OCI-LY7 (cell line): ENCODE results near the gene SMYD3. TPM values are rescaled to one million over a fixed set of nuclear protein-coding genes. Genes with fewer than 3 reads are reported as not detected.

Experiments used
- BruUV-seq: library from RNA; stranded (reverse); fragments of 400-500 nt; replicated peaks from 2 replicates; lab custom pipeline; 2021; lab: Mats Ljungman, UMichigan
- CTCF ChIA-PET: fragments of 300-600 bp; sonication (Branson Sonifier 250); formaldehyde crosslinking; loops from one replicate; lab custom pipeline; 2022; ENCODE audit warnings: antibody characterized with exemption; ENCODE audit not compliant: unreplicated experiment; lab: Charles Lee
- POLR2A ChIA-PET: fragments of 300-600 bp; sonication (Branson Sonifier 250); formaldehyde crosslinking; loops from one replicate; lab custom pipeline; 2022; ENCODE audit warnings: antibody characterized with exemption; lab: Charles Lee
- DNase-seq: peaks from one replicate; pipeline ENCODE4 v3.0.0-alpha.2; 2015; ENCODE audit warnings: low spot score
- H2AFZ ChIP-seq: fragments of 200-600 bp; sonication (generic), shearing (Covaris generic); 2 replicates; pipeline ENCODE4 v1.6.1; 2014; ENCODE audit warnings: mild to moderate bottlenecking, antibody characterized with exemption, low read length, moderate library complexity
- H3K27ac ChIP-seq: fragments of 200-600 bp; sonication (generic); 2 replicates; pipeline ENCODE4 v1.5.1; 2014; ENCODE audit warnings: mixed run types, low read depth, mild to moderate bottlenecking, moderate library complexity, low read length, inconsistent platforms; ENCODE audit not compliant: poor library complexity, severe bottlenecking
- H3K36me3 ChIP-seq: fragments of 200-600 bp; sonication (generic); 2 replicates; pipeline ENCODE4 v1.6.1; 2014; ENCODE audit warnings: mild to moderate bottlenecking, antibody characterized with exemption, low read length, moderate library complexity, mixed read lengths; ENCODE audit not compliant: insufficient read depth
- H3K4me1 ChIP-seq: fragments of 200-600 bp; sonication (generic); 2 replicates; pipeline ENCODE4 v1.5.1; 2014; ENCODE audit warnings: mild to moderate bottlenecking, low read length; ENCODE audit not compliant: insufficient read depth, poor library complexity, severe bottlenecking
- H3K4me2 ChIP-seq: fragments of 200-600 bp; sonication (generic); 2 replicates; pipeline ENCODE4 v1.6.1; 2014; ENCODE audit warnings: mild to moderate bottlenecking, low read length
- H3K4me3 ChIP-seq: fragments of 200-600 bp; sonication (generic); 2 replicates; pipeline ENCODE4 v1.5.1; 2014; ENCODE audit warnings: mild to moderate bottlenecking, low read depth, low read length; ENCODE audit not compliant: poor library complexity, severe bottlenecking
- H3K79me2 ChIP-seq: fragments of 200-600 bp; sonication (generic); 2 replicates; pipeline ENCODE4 v1.6.1; 2016; ENCODE audit warnings: low read depth, mild to moderate bottlenecking, low read length, moderate library complexity, mixed read lengths; ENCODE audit not compliant: insufficient read depth
- H3K9me2 ChIP-seq: fragments of 200-600 bp; sonication (generic); 2 replicates; pipeline ENCODE4 v1.6.1; 2016; ENCODE audit warnings: mild to moderate bottlenecking, low read length, mixed read lengths; ENCODE audit not compliant: insufficient read depth
- H3K9me3 ChIP-seq: fragments of 200-600 bp; sonication (generic); 2 replicates; pipeline ENCODE4 v1.6.1; 2014; ENCODE audit warnings: mild to moderate bottlenecking, mixed run types, low read length, mixed read lengths
- H4K20me1 ChIP-seq: fragments of 200-600 bp; sonication (generic); 2 replicates; pipeline ENCODE4 v1.6.1; 2014; ENCODE audit warnings: mild to moderate bottlenecking, antibody characterized with exemption, low read length, moderate library complexity, mixed read lengths; ENCODE audit not compliant: insufficient read depth
- EZH2phosphoT487 ChIP-seq: fragments of 200-600 bp; sonication (generic); IDR thresholded peaks from 2 replicates; pipeline ENCODE4 v1.6.1; 2018; ENCODE audit warnings: low read depth, borderline replicate concordance, mild to moderate bottlenecking, mixed run types, antibody characterized with exemption, low read length, moderate library complexity, mixed read lengths
- intact Hi-C: fragments of 100-400 bp; cut with micrococcal nuclease; formaldehyde crosslinking; loops from one replicate; pipeline ENCODE4 v1.10.0; 2022; ENCODE audit not compliant: unreplicated experiment
- total RNA-seq, 2 experiments: library from RNA; depleted of rRNA in 1 of 2; stranded (reverse); fragments of >200 nt in 1 of 2; shearing (Covaris generic) in 1 of 2; gene quantifications; 2 replicates each; pipeline ENCODE4 v1.2.3, GENCODE V29; 2014 to 2022
- TF ChIP-seq, protein P1 (sequence below): fragments of 200-600 bp; sonication (generic); conservative IDR thresholded peaks from 2 replicates; pipeline ENCODE4 v1.5.1; 2014; ENCODE audit warnings: mild to moderate bottlenecking, antibody characterized with exemption, low read length, moderate library complexity, mixed read lengths

Gene SMYD3
- total RNA-seq, 2 experiments from 2014 or later: 28.9 to 34.5 TPM

DNA sequence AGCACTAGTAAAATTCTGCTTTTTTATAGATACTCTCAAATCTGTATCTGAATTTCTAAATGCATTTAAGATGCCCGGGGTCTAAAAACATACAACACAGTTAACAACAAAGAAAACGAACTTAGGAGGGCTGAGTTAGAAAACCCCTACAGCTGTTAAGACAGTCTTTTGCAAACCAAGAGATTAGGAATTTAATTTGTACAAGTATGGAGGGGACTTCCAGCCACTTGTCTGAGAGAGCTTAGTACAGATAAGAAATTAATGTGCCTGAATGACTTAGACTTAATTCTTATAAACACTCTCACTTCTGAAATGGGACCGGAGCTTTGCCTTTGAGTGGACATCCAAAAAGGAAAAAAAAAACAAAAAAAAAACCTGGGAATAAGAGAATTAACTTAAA, 61.6 kb downstream of the SMYD3 start:
- POLR2A ChIA-PET: interaction anchor here (0.7 kb wide), 1 partner anchor 158 kb away, joined by 3 read pairs; no protein-coding TSS in a partner anchor
- H3K9me3 ChIP-seq: no peaks in the 10 kb centered on the region

DNA sequence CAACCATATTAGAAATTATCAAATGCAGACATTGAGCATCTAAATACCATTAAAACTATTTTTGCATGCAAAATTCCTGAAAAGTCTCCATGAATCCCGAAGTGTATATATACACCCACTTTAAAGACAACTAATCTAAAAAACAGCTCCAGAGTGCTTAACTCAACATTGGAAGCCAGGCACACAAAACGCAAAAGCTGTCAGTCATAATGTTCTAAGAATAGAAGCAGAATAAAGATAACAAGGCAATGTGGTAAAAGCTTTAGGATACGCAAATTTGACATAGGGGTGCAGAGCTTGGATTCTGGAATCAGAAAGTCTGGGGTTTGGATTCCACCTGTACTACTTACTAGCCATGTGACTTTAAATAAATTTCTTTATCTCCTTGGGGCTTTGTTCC, 62.5 kb downstream of the SMYD3 start:
- ChIA-PET POLR2A (no interaction called here), CTCF (no interaction called here)
- H3K27ac ChIP-seq: no peak overlapping the region
- no peaks in the 10 kb centered on the region; the same call in 1 of the 2 replicates for H4K20me1 ChIP-seq
- no peak overlapping the region for H3K4me2 ChIP-seq
- H3K9me3 ChIP-seq: no peaks in the 10 kb centered on the region
- no TSS peak for BruUV-seq
- H3K79me2 ChIP-seq: no peaks in the 10 kb centered on the region
- no peak overlapping the region for H3K4me3 ChIP-seq
- no peak for DNase-seq
- H2AFZ ChIP-seq: no peak overlapping the region
- TF ChIP-seq, protein P1, sequence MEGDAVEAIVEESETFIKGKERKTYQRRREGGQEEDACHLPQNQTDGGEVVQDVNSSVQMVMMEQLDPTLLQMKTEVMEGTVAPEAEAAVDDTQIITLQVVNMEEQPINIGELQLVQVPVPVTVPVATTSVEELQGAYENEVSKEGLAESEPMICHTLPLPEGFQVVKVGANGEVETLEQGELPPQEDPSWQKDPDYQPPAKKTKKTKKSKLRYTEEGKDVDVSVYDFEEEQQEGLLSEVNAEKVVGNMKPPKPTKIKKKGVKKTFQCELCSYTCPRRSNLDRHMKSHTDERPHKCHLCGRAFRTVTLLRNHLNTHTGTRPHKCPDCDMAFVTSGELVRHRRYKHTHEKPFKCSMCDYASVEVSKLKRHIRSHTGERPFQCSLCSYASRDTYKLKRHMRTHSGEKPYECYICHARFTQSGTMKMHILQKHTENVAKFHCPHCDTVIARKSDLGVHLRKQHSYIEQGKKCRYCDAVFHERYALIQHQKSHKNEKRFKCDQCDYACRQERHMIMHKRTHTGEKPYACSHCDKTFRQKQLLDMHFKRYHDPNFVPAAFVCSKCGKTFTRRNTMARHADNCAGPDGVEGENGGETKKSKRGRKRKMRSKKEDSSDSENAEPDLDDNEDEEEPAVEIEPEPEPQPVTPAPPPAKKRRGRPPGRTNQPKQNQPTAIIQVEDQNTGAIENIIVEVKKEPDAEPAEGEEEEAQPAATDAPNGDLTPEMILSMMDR: no peak
- TF ChIP-seq EZH2phosphoT487: no peak
- no peaks in the 10 kb centered on the region for H3K4me1 ChIP-seq
- intact Hi-C loops: no loop called here
- H3K9me2 ChIP-seq: no peaks in the 10 kb centered on the region
- H3K36me3 ChIP-seq: no peaks in the 10 kb centered on the region

More for the DNA sequence above, 61.6 kb downstream of the SMYD3 start:
- no peaks in the 10 kb centered on the region; the same call in 1 of the 2 replicates for H4K20me1 ChIP-seq
- BruUV-seq: no TSS peak
- H3K36me3 ChIP-seq: no peaks in the 10 kb centered on the region
- no peak overlapping the region for H3K4me3 ChIP-seq
- H3K9me2 ChIP-seq: no peaks in the 10 kb centered on the region
- H2AFZ ChIP-seq: no peak overlapping the region
- CTCF ChIA-PET: no interaction called here
- no peaks in the 10 kb centered on the region for H3K79me2 ChIP-seq
- intact Hi-C loops: no loop called here
- no peak overlapping the region for H3K4me2 ChIP-seq
- no peak overlapping the region for H3K27ac ChIP-seq
- DNase-seq: no peak
- TF ChIP-seq EZH2phosphoT487: no peak
- TF ChIP-seq, protein P1: no peak
- H3K4me1 ChIP-seq: no peaks in the 10 kb centered on the region

DNA sequence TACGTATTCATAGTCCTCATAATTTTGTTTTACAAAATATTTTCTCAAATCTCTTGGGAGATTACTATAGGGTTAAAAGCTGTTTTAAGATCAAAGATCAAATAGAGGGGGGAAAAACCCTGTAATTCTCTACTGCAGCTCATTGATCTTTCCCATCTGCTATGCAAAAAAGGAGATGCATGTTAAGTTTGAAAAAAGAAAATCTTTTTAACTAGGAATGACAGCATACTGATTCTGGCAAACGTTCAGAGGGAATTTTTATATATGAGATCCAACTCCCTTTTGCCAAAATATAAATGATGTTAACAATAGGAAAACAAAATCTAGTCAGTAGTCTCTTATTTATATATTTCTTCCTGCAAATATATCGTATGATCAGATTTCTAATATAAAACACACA, 69.1 kb downstream of the SMYD3 start:
- Histone ChIP-seq H2AFZ (no peak overlapping the region), H3K4me3 (no peak overlapping the region), H3K9me2 (no peaks in the 10 kb centered on the region), H4K20me1 (no peaks in the 10 kb centered on the region), H3K9me3 (peaks cover 13% of the 10 kb centered on the region), H3K4me1 (peaks cover 12% of the 10 kb centered on the region), H3K36me3 (no peaks in the 10 kb centered on the region), H3K79me2 (no peaks in the 10 kb centered on the region), H3K4me2 (no peak overlapping the region), H3K27ac (no peak overlapping the region)
- ChIA-PET POLR2A (no interaction called here), CTCF (no interaction called here)
- intact Hi-C loops: no loop called here
- BruUV-seq: no TSS peak
- DNase-seq: no peak
- TF ChIP-seq, protein P1: no peak
- no peak for TF ChIP-seq EZH2phosphoT487
